ENCODE results near the gene TPRKB.
"Not testable (repeated sequence)": the region's sequence is repeated elsewhere in the genome, so short reads cannot be mapped to it uniquely, and the experiment has no call there.

TPRKB gene

GRCh38 chr2:73739101-73739500, 2.0 kb upstream of the TPRKB start:
- DNase-seq (ENCODE audit: low spot score) = no peak

GRCh38 chr2:73736378-73736777, 767 bp downstream of the TPRKB start:
- DNase-seq (ENCODE audit: low spot score) = no peak

GRCh38 chr2:73730810-73731209, 6.3 kb downstream of the TPRKB start:
- no peak for DNase-seq (ENCODE audit: low spot score)

GRCh38 chr2:73728711-73729110, 8.4 kb downstream of the TPRKB start:
- DNase-seq (ENCODE audit: low spot score) = no peak

GRCh38 chr2:73728043-73728442, 9.1 kb downstream of the TPRKB start:
- DNase-seq (ENCODE audit: low spot score) = no peak

- not testable (repeated sequence) for DNase-seq (ENCODE audit: low spot score)
Observed at GRCh38 chr2:73726657-73727056, 10.5 kb downstream of the TPRKB start.

GRCh38 chr2:73718851-73719621, 18.1 kb downstream of the TPRKB start:
- DNase-seq (ENCODE audit: low spot score) = no peak

GRCh38 chr2:73718421-73718820, 18.7 kb downstream of the TPRKB start:
- DNase-seq (ENCODE audit: low spot score) = no peak

GRCh38 chr2:73717695-73718094, 19.4 kb downstream of the TPRKB start:
- not testable (repeated sequence) for DNase-seq (ENCODE audit: low spot score)

GRCh38 chr2:73717251-73717606, 19.9 kb downstream of the TPRKB start:
- no peak for DNase-seq (ENCODE audit: low spot score)

GRCh38 chr2:73716543-73717250, 20.4 kb downstream of the TPRKB start:
- DNase-seq (ENCODE audit: low spot score) = no peak

GRCh38 chr2:73714091-73714490, 23.1 kb downstream of the TPRKB start:
- DNase-seq (ENCODE audit: low spot score) = no peak

GRCh38 chr2:73708527-73708926, 28.6 kb downstream of the TPRKB start:
- no peak for DNase-seq (ENCODE audit: low spot score)

GRCh38 chr2:73707636-73708035, 29.5 kb downstream of the TPRKB start:
- no peak for DNase-seq (ENCODE audit: low spot score)

- DNase-seq (ENCODE audit: low spot score) = no peak
Observed at GRCh38 chr2:73707058-73707457, 30.1 kb downstream of the TPRKB start.

- no peak for DNase-seq (ENCODE audit: low spot score)
Observed at GRCh38 chr2:73705091-73705490, 32.1 kb downstream of the TPRKB start.

- no peak for DNase-seq (ENCODE audit: low spot score)
Observed at GRCh38 chr2:73704285-73704684, 32.9 kb downstream of the TPRKB start.

GRCh38 chr2:73703675-73704074, 33.5 kb downstream of the TPRKB start:
- no peak for DNase-seq (ENCODE audit: low spot score)

GRCh38 chr2:73702852-73703493, 34.2 kb downstream of the TPRKB start:
- DNase-seq (ENCODE audit: low spot score) = not testable (repeated sequence)

GRCh38 chr2:73701968-73702665, 35.0 kb downstream of the TPRKB start:
- no peak for DNase-seq (ENCODE audit: low spot score)

GRCh38 chr2:73701448-73701765, 35.7 kb downstream of the TPRKB start:
- DNase-seq (ENCODE audit: low spot score) = not testable (repeated sequence)

GRCh38 chr2:73700661-73701447, 36.3 kb downstream of the TPRKB start:
- DNase-seq (ENCODE audit: low spot score) = no peak
